WTC11 (cell line): ENCODE measurements around the gene LY6G6C.

Experiments used
- AFF4 ChIP-seq: sonication (generic); formaldehyde crosslinking; IDR thresholded peaks from 2 replicates; pipeline ENCODE4 v1.8.1; 2023; ENCODE audit warnings: mild to moderate bottlenecking, missing genetic modification reagents, borderline replicate concordance
- ETV6 ChIP-seq: sonication (generic); formaldehyde crosslinking; IDR thresholded peaks from 2 replicates; pipeline ENCODE4 v1.8.1; 2022; ENCODE audit warnings: mild to moderate bottlenecking, missing genetic modification reagents
- KAT7 ChIP-seq: sonication (generic); formaldehyde crosslinking; IDR thresholded peaks from 2 replicates; pipeline ENCODE4 v1.8.1; 2023; ENCODE audit warnings: missing genetic modification reagents, mild to moderate bottlenecking, borderline replicate concordance
- MAX ChIP-seq: sonication (generic); formaldehyde crosslinking; IDR thresholded peaks from 2 replicates; pipeline ENCODE4 v1.8.0; 2022; ENCODE audit warnings: mild to moderate bottlenecking, missing genetic modification reagents
- OVOL2 ChIP-seq: fragments of 250-450 bp; sonication (Bioruptor Pico); IDR thresholded peaks from 2 replicates; pipeline ENCODE4 v1.9.0; 2021; ENCODE audit warnings: mild to moderate bottlenecking, borderline replicate concordance
- PRRX2 ChIP-seq: fragments of 250-450 bp; sonication (Bioruptor Pico); IDR thresholded peaks from 2 replicates; pipeline ENCODE4 v1.8.0; 2021; ENCODE audit warnings: mild to moderate bottlenecking
- SP1 ChIP-seq: sonication (generic); formaldehyde crosslinking; conservative IDR thresholded peaks from 2 replicates; pipeline ENCODE4 v1.8.1; 2022; ENCODE audit warnings: missing genetic modification reagents
- ZNF263 ChIP-seq: sonication (generic); formaldehyde crosslinking; IDR thresholded peaks from 2 replicates; pipeline ENCODE4 v1.8.1; 2022; ENCODE audit warnings: low read depth, mild to moderate bottlenecking, moderate library complexity, missing genetic modification reagents
- ZNF281 ChIP-seq: sonication (generic); formaldehyde crosslinking; IDR thresholded peaks from 2 replicates; pipeline ENCODE4 v1.8.0; 2023; ENCODE audit warnings: mild to moderate bottlenecking, missing genetic modification reagents
- ZNF317 ChIP-seq: sonication (generic); formaldehyde crosslinking; IDR thresholded peaks from 2 replicates; pipeline ENCODE4 v1.8.1; 2023; ENCODE audit warnings: low read depth, mild to moderate bottlenecking, moderate library complexity, missing genetic modification reagents, borderline replicate concordance
- TF ChIP-seq, protein P1 (sequence below): fragments of 200-600 bp; IDR thresholded peaks from 2 replicates; pipeline ENCODE4 v1.8.0; 2022; ENCODE audit warnings: antibody characterized with exemption
- TF ChIP-seq, protein P2 (sequence below): sonication (generic); formaldehyde crosslinking; conservative IDR thresholded peaks from 2 replicates; pipeline ENCODE4 v1.8.1; 2022; ENCODE audit warnings: mild to moderate bottlenecking, missing genetic modification reagents
- TF ChIP-seq, protein P3 (sequence below): sonication (generic); formaldehyde crosslinking; IDR thresholded peaks from 2 replicates; pipeline ENCODE4 v1.8.0; 2023; ENCODE audit warnings: missing genetic modification reagents, mild to moderate bottlenecking, borderline replicate concordance

GRCh38 chr6:31732029-31732428 lies 10.5 kb upstream of the LY6G6C start:
- TF ChIP-seq, protein P1, sequence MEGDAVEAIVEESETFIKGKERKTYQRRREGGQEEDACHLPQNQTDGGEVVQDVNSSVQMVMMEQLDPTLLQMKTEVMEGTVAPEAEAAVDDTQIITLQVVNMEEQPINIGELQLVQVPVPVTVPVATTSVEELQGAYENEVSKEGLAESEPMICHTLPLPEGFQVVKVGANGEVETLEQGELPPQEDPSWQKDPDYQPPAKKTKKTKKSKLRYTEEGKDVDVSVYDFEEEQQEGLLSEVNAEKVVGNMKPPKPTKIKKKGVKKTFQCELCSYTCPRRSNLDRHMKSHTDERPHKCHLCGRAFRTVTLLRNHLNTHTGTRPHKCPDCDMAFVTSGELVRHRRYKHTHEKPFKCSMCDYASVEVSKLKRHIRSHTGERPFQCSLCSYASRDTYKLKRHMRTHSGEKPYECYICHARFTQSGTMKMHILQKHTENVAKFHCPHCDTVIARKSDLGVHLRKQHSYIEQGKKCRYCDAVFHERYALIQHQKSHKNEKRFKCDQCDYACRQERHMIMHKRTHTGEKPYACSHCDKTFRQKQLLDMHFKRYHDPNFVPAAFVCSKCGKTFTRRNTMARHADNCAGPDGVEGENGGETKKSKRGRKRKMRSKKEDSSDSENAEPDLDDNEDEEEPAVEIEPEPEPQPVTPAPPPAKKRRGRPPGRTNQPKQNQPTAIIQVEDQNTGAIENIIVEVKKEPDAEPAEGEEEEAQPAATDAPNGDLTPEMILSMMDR: no peak
- TF ChIP-seq MAX (CRISPR knock-in tag) (no peak), ZNF263 (CRISPR knock-in tag) (no peak), ZNF281 (CRISPR knock-in tag) (no peak), PRRX2 (CRISPR knock-in tag) (no peak), OVOL2 (CRISPR knock-in tag) (no peak), SP1 (CRISPR knock-in tag) (no peak), ZNF317 (no peak), ETV6 (CRISPR knock-in tag) (no peak), AFF4 (CRISPR knock-in tag) (no peak), KAT7 (CRISPR knock-in tag) (no peak)
- TF ChIP-seq, protein P2, sequence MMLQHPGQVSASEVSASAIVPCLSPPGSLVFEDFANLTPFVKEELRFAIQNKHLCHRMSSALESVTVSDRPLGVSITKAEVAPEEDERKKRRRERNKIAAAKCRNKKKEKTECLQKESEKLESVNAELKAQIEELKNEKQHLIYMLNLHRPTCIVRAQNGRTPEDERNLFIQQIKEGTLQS (CRISPR knock-in tag): no peak
- TF ChIP-seq, protein P3, sequence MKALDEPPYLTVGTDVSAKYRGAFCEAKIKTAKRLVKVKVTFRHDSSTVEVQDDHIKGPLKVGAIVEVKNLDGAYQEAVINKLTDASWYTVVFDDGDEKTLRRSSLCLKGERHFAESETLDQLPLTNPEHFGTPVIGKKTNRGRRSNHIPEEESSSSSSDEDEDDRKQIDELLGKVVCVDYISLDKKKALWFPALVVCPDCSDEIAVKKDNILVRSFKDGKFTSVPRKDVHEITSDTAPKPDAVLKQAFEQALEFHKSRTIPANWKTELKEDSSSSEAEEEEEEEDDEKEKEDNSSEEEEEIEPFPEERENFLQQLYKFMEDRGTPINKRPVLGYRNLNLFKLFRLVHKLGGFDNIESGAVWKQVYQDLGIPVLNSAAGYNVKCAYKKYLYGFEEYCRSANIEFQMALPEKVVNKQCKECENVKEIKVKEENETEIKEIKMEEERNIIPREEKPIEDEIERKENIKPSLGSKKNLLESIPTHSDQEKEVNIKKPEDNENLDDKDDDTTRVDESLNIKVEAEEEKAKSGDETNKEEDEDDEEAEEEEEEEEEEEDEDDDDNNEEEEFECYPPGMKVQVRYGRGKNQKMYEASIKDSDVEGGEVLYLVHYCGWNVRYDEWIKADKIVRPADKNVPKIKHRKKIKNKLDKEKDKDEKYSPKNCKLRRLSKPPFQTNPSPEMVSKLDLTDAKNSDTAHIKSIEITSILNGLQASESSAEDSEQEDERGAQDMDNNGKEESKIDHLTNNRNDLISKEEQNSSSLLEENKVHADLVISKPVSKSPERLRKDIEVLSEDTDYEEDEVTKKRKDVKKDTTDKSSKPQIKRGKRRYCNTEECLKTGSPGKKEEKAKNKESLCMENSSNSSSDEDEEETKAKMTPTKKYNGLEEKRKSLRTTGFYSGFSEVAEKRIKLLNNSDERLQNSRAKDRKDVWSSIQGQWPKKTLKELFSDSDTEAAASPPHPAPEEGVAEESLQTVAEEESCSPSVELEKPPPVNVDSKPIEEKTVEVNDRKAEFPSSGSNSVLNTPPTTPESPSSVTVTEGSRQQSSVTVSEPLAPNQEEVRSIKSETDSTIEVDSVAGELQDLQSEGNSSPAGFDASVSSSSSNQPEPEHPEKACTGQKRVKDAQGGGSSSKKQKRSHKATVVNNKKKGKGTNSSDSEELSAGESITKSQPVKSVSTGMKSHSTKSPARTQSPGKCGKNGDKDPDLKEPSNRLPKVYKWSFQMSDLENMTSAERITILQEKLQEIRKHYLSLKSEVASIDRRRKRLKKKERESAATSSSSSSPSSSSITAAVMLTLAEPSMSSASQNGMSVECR (CRISPR knock-in tag): no peak
